Activated CD8-positive, alpha-beta T cell treated with anti-CD3 and anti-CD28 coated beads, Interleukin-2, amount 10 ng/mL, durations not matched to agents 7 days and 5 days (primary cell): Measurements from ENCODE around the gene TMEM213. TPM values are rescaled to one million over a fixed set of nuclear protein-coding genes. Genes with fewer than 3 reads are reported as not detected.

Source experiments
- ATAC-seq: fragments of 150-1000 bp; cut with Tn5 transposase; one replicate; pipeline ENCODE4 v1.10.0; 2021; ENCODE audit warnings: moderate library complexity
- CTCF ChIA-PET: fragments of 350-600 bp; sonication (Branson Sonifier 250); formaldehyde crosslinking; loops from one replicate; lab custom pipeline; 2021; ENCODE audit warnings: antibody characterized with exemption; lab: Charles Lee
- POLR2A ChIA-PET: fragments of 350-600 bp; sonication (Branson Sonifier 250); formaldehyde crosslinking; loops from one replicate; lab custom pipeline; 2021; ENCODE audit warnings: antibody characterized with exemption; lab: Charles Lee
- DNase-seq: peaks from one replicate; pipeline ENCODE4 v3.0.0-alpha.2; 2020
- H3K27ac Mint-ChIP-seq: one replicate; pipeline ENCODE4 v1.8.0; 2021; ENCODE audit warnings: mild to moderate bottlenecking, mixed read lengths
- H3K27me3 Mint-ChIP-seq: one replicate; pipeline ENCODE4 v1.8.0; 2021; ENCODE audit warnings: low read depth, mixed read lengths
- H3K36me3 Mint-ChIP-seq: one replicate; pipeline ENCODE4 v1.8.0; 2021; ENCODE audit warnings: low read depth, mixed read lengths
- H3K4me1 Mint-ChIP-seq: one replicate; pipeline ENCODE4 v1.8.0; 2021; ENCODE audit warnings: low read depth, mixed read lengths
- H3K4me3 Mint-ChIP-seq: one replicate; pipeline ENCODE4 v1.8.0; 2021; ENCODE audit warnings: mild to moderate bottlenecking, mixed read lengths
- H3K9me3 Mint-ChIP-seq: one replicate; pipeline ENCODE4 v1.8.0; 2022; ENCODE audit warnings: mixed read lengths; ENCODE audit not compliant: insufficient read depth
- total RNA-seq, 2 experiments: library from RNA; stranded (reverse); gene quantifications; one replicate each; pipeline ENCODE4 v1.2.3, GENCODE V29; 2021

The TMEM213 gene
- total RNA-seq, 2 experiments from 2014 or later: not detected

DNA sequence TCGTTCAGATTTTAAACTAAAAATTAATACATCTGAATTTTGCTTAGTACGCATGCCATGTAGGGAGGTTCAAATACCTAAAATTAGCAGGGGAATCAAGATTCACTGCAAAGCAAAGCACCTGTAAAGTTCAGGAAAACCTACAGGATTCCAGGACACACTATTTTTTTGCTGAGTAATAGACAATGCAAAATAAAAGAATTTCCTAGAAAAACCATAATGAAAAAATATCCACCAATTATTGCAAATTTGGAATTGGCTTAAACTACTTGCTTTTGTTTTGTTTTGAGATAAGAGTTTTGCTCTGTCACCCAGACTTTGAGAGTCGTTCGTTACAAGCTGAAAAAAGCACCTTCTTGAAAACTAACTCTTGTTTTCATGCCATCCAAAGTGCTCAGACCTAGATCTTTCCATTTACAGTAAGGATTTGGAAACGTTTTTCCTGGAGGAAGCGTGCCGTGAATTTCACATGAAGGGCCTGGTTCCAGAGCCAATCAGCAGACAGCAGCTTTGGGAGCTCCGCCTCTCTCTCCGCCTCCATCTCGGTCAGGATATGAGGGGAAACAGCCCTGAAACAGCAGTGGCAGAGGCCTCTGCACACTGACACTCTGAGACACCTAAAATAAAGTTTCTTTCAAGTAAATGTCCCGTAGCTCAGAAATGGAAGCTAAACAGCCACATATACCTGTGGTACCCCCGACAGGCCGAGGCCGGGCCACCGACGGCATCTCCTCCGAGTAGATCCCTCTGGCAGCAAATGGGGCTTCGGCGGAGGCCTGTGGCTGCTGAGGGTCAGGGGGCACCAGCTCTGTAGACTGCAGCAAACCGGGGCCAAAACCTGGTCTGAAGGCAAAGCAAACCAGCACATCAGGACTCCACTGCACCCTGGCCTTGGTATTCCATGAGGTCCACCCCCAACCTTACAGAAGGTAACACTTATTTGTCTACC, 46.1 kb downstream of the TMEM213 start:
- no peak for ATAC-seq
- no peaks in the 10 kb centered on the region for H3K36me3 Mint-ChIP-seq
- DNase-seq: no peak
- H3K9me3 Mint-ChIP-seq: no peaks in the 10 kb centered on the region
- H3K4me3 Mint-ChIP-seq: no peak overlapping the region
- H3K27ac Mint-ChIP-seq: no peak overlapping the region
- H3K27me3 Mint-ChIP-seq: peaks cover 5% of the 10 kb centered on the region
- ChIA-PET POLR2A (no interaction called here), CTCF (no interaction called here)
- no peaks in the 10 kb centered on the region for H3K4me1 Mint-ChIP-seq

DNA sequence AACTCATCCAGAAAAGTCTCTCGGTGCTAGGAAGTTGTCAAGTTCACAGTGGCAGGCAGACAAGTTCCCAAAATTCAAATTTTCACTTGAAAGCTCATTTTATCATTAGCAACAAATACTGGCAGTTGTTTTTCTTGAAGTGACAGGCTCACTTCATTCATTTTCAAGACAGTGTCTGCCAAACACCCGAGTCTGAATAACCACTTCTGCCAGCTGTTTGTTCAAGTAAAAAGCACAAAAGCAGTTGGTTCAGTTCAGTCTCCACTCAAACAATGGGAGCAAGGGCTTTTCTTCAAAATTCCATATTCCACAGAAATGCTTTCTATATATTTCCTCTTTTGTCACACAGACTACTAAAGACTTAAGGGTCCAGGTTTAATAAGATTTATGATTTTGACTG, 47.9 kb downstream of the TMEM213 start:
- H3K27ac Mint-ChIP-seq: no peak overlapping the region
- H3K9me3 Mint-ChIP-seq: no peaks in the 10 kb centered on the region
- H3K27me3 Mint-ChIP-seq: peaks cover 2% of the 10 kb centered on the region
- ATAC-seq: no peak
- no peaks in the 10 kb centered on the region for H3K36me3 Mint-ChIP-seq
- ChIA-PET POLR2A (no interaction called here), CTCF (no interaction called here)
- no peak overlapping the region for H3K4me3 Mint-ChIP-seq
- DNase-seq: no peak
- H3K4me1 Mint-ChIP-seq: no peaks in the 10 kb centered on the region

GRCh38 chr7:138848056-138848980, 50.5 kb downstream of the TMEM213 start:
- no peak for DNase-seq
- no peaks in the 10 kb centered on the region for H3K36me3 Mint-ChIP-seq
- H3K4me3 Mint-ChIP-seq: no peak overlapping the region
- no peaks in the 10 kb centered on the region for H3K4me1 Mint-ChIP-seq
- CTCF ChIA-PET: interaction anchor here (0.5 kb wide), 1 partner anchor 32 kb away, joined by 3 read pairs; no protein-coding TSS in a partner anchor
- H3K27ac Mint-ChIP-seq: no peak overlapping the region
- POLR2A ChIA-PET: no interaction called here
- no peaks in the 10 kb centered on the region for H3K9me3 Mint-ChIP-seq
- H3K27me3 Mint-ChIP-seq: peaks cover 2% of the 10 kb centered on the region
- ATAC-seq: no peak

GRCh38 chr7:138849701-138850100, 51.9 kb downstream of the TMEM213 start:
- Mint-ChIP-seq H3K27me3 (peaks cover 2% of the 10 kb centered on the region), H3K4me3 (no peak overlapping the region), H3K27ac (no peak overlapping the region), H3K36me3 (no peaks in the 10 kb centered on the region), H3K4me1 (no peaks in the 10 kb centered on the region), H3K9me3 (no peaks in the 10 kb centered on the region)
- POLR2A ChIA-PET: no interaction called here
- DNase-seq: no peak
- CTCF ChIA-PET: no interaction called here
- ATAC-seq: no peak

- Mint-ChIP-seq H3K36me3 (no peaks in the 10 kb centered on the region), H3K4me1 (no peaks in the 10 kb centered on the region), H3K4me3 (no peak overlapping the region), H3K9me3 (no peaks in the 10 kb centered on the region), H3K27me3 (peaks cover 2% of the 10 kb centered on the region), H3K27ac (no peak overlapping the region)
- CTCF ChIA-PET: no interaction called here
- POLR2A ChIA-PET: no interaction called here
- DNase-seq (no peak), ATAC-seq (no peak)
These were observed 54.7 kb downstream of the TMEM213 start for GRCh38 chr7:138852469-138852868.

- DNase-seq: no peak
- Mint-ChIP-seq H3K9me3 (no peaks in the 10 kb centered on the region), H3K4me3 (no peak overlapping the region), H3K27me3 (no peaks in the 10 kb centered on the region), H3K27ac (no peak overlapping the region), H3K36me3 (peaks cover 2% of the 10 kb centered on the region), H3K4me1 (no peaks in the 10 kb centered on the region)
- POLR2A ChIA-PET: no interaction called here
- ATAC-seq: no peak
- CTCF ChIA-PET: interaction anchor here (0.8 kb wide), 1 partner anchor 12 kb away, joined by 3 read pairs; no protein-coding TSS in a partner anchor
These were observed 55.7 kb downstream of the TMEM213 start for GRCh38 chr7:138853448-138853847.

- no peaks in the 10 kb centered on the region for H3K4me1 Mint-ChIP-seq
- H3K9me3 Mint-ChIP-seq: no peaks in the 10 kb centered on the region
- no peak for DNase-seq
- H3K4me3 Mint-ChIP-seq: no peak overlapping the region
- H3K27me3 Mint-ChIP-seq: no peaks in the 10 kb centered on the region
- ATAC-seq: no peak
- no peak overlapping the region for H3K27ac Mint-ChIP-seq
- ChIA-PET POLR2A (no interaction called here), CTCF (interaction anchor here (0.8 kb wide), 1 partner anchor 12 kb away, joined by 3 read pairs; no protein-coding TSS in a partner anchor)
- H3K36me3 Mint-ChIP-seq: peaks cover 3% of the 10 kb centered on the region
These were observed 56.4 kb downstream of the TMEM213 start for GRCh38 chr7:138854115-138854645.

DNA sequence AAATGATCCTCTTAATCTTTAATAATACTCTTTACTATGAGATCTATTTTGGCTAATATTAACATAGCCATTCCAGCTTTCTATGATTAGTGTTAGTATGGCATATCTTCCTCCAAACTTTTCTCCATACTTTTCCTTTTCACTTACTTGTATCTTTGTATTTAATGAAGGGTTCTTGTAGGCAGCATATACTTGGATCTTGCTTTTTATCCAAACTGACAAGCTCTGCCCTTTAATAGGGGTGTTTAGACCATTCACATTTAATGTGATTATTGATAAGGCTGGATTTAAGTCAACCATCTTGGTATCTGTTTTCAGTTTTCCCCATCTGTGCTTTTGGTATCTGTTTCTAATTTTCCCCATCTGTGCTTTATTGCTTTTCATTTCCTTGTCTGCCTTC, 59.9 kb downstream of the TMEM213 start:
- CTCF ChIA-PET: interaction anchor here (1.4 kb wide), 1 partner anchor 29 kb away, joined by 3 read pairs; no protein-coding TSS in a partner anchor
- no peaks in the 10 kb centered on the region for H3K9me3 Mint-ChIP-seq
- peaks cover 3% of the 10 kb centered on the region for H3K36me3 Mint-ChIP-seq
- ATAC-seq: no peak
- DNase-seq: no peak
- POLR2A ChIA-PET: no interaction called here
- no peaks in the 10 kb centered on the region for H3K27me3 Mint-ChIP-seq
- H3K27ac Mint-ChIP-seq: no peak overlapping the region
- H3K4me3 Mint-ChIP-seq: no peak overlapping the region
- H3K4me1 Mint-ChIP-seq: no peaks in the 10 kb centered on the region

- peaks cover 9% of the 10 kb centered on the region for H3K4me1 Mint-ChIP-seq
- POLR2A ChIA-PET: no interaction called here
- H3K36me3 Mint-ChIP-seq: peaks cover 3% of the 10 kb centered on the region
These were observed 63.3 kb downstream of the TMEM213 start for GRCh38 chr7:138861051-138861450.

DNA sequence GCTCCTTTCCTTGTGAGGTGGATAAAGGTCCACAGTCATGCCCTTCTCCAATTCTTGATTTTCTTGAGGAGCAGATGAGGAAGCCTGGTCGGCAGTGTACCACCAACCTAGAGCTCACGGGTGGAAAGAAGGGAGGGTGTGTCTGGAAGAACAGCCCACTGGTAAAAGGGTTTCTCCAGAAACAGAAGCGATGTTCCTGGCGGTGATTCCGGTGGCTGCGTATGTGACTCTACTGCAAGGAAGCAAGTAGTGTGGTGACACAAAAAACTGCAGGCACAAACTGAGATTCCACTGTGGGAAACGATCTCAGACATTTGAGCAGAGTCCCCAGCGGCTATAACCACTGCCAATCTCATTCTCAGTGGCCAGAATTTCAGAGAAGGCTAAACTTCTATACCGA, 66.1 kb downstream of the TMEM213 start:
- no peak overlapping the region for H3K27ac Mint-ChIP-seq

More at GRCh38 chr7:138861051-138861450, 63.3 kb downstream of the TMEM213 start:
- Mint-ChIP-seq H3K27me3 (no peaks in the 10 kb centered on the region), H3K9me3 (no peaks in the 10 kb centered on the region), H3K4me3 (no peak overlapping the region), H3K27ac (no peak overlapping the region)
- CTCF ChIA-PET: no interaction called here
- DNase-seq (no peak), ATAC-seq (no peak)

DNA sequence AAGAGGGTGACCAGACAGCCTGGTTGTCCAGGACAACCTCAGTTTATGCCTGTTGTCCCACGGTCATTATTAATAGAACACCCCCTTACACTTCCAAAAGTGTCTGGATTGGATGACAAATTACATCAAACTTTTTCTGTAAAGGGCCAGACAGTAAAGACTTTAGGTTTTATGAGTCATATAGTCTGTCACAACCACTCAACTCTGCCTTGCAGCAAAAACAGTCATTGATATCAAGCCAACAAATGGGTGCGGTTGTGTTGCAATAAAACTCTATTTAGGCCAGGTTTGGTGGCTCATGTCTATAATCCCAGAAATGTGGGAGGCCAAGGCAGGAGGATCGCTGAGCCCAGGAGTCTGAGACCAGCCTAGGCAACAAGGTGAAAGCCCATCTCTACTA, 66.9 kb downstream of the TMEM213 start:
- Mint-ChIP-seq H3K4me3 (no peak overlapping the region), H3K27ac (no peak overlapping the region), H3K4me1 (peaks cover 10% of the 10 kb centered on the region), H3K27me3 (no peaks in the 10 kb centered on the region), H3K9me3 (no peaks in the 10 kb centered on the region), H3K36me3 (no peaks in the 10 kb centered on the region)
- ATAC-seq (no peak), DNase-seq (no peak)
- ChIA-PET POLR2A (no interaction called here), CTCF (interaction anchor here (1.0 to 2.7 kb wide), 3 partner anchors 13 to 125 kb away, joined by 3 to 15 read pairs (median 5); no protein-coding TSS in a partner anchor)

More for the DNA sequence above, 66.1 kb downstream of the TMEM213 start:
- H3K9me3 Mint-ChIP-seq: no peaks in the 10 kb centered on the region
- H3K4me1 Mint-ChIP-seq: peaks cover 10% of the 10 kb centered on the region
- ATAC-seq: no peak
- H3K36me3 Mint-ChIP-seq: no peaks in the 10 kb centered on the region
- ChIA-PET POLR2A (no interaction called here), CTCF (interaction anchor here (2.7 kb wide), 1 partner anchor 125 kb away, joined by 15 read pairs; no protein-coding TSS in a partner anchor)
- H3K27me3 Mint-ChIP-seq: no peaks in the 10 kb centered on the region
- no peak overlapping the region for H3K4me3 Mint-ChIP-seq
- no peak for DNase-seq
